Mesothelial cell of epicardium (in vitro differentiated cells): ENCODE measurements around the gene CDH23. TPM values are rescaled to one million over a fixed set of nuclear protein-coding genes. Genes with fewer than 3 reads are reported as not detected.

ENCODE experiments used
- DNase-seq, 2 experiments: peaks; one replicate each; pipeline ENCODE4 v3.0.0; 2021; ENCODE audit warnings: low spot score in 2 of 2; ENCODE audit not compliant: unreplicated experiment in 2 of 2
- H3K27ac Mint-ChIP-seq: 2 replicates; pipeline ENCODE4 v1.8.0; 2021; ENCODE audit warnings: mixed read lengths
- H3K27me3 Mint-ChIP-seq: 2 replicates; pipeline ENCODE4 v1.8.0; 2021; ENCODE audit warnings: low read depth, mixed read lengths
- H3K36me3 Mint-ChIP-seq: 2 replicates; pipeline ENCODE4 v1.8.0; 2021; ENCODE audit warnings: mixed read lengths
- H3K4me1 Mint-ChIP-seq: 2 replicates; pipeline ENCODE4 v1.8.0; 2021; ENCODE audit warnings: mixed read lengths
- H3K4me3 Mint-ChIP-seq: 2 replicates; pipeline ENCODE4 v1.8.0; 2021; ENCODE audit warnings: mild to moderate bottlenecking, moderate library complexity, mixed read lengths
- H3K9me3 Mint-ChIP-seq: 2 replicates; pipeline ENCODE4 v1.8.0; 2021; ENCODE audit warnings: mixed read lengths
- total RNA-seq: library from RNA; stranded (reverse); gene quantifications from 3 replicates; pipeline ENCODE4 v1.2.1, GENCODE V29; 2021
- TF ChIP-seq, protein P1 (sequence below): fragments of 200-600 bp; sonication (generic); IDR thresholded peaks from one replicate; pipeline ENCODE4 v1.5.0; 2021; ENCODE audit warnings: antibody characterized with exemption; ENCODE audit not compliant: unreplicated experiment

CDH23 gene
- total RNA-seq, 1 donor from 2014 or later, result 2.5 TPM

DNA sequence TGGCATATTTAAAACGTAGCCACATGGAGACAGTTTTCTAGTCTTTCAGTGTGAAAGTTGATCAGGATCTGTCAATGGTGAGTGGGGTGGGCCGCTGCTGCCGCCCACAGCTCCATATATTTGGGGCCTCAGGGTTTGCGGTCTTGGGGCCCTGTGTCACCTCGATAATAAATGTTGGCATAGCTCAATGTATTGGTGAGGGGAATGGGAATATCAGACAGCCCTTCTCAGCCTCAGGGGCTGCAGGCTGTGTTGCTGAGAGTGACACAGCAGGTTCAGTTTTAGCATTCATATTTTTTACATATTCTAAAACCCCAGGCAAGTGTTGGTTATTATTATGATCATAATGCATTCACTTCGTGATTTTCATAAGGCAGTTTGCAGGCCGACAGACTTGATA lies 5.3 kb downstream of the CDH23 start:
- H3K27me3 Mint-ChIP-seq, result peaks cover 63% of the 10 kb centered on the region

GRCh38 chr10:71404503-71405295 lies 8.0 kb downstream of the CDH23 start:
- peak in 1 of 2 experiments; percentile 26 for DNase-seq
- peaks cover 41% of the 10 kb centered on the region for H3K27me3 Mint-ChIP-seq
- TF ChIP-seq, protein P1, sequence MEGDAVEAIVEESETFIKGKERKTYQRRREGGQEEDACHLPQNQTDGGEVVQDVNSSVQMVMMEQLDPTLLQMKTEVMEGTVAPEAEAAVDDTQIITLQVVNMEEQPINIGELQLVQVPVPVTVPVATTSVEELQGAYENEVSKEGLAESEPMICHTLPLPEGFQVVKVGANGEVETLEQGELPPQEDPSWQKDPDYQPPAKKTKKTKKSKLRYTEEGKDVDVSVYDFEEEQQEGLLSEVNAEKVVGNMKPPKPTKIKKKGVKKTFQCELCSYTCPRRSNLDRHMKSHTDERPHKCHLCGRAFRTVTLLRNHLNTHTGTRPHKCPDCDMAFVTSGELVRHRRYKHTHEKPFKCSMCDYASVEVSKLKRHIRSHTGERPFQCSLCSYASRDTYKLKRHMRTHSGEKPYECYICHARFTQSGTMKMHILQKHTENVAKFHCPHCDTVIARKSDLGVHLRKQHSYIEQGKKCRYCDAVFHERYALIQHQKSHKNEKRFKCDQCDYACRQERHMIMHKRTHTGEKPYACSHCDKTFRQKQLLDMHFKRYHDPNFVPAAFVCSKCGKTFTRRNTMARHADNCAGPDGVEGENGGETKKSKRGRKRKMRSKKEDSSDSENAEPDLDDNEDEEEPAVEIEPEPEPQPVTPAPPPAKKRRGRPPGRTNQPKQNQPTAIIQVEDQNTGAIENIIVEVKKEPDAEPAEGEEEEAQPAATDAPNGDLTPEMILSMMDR, result no peak
- H3K27ac Mint-ChIP-seq, result no peak overlapping the region
- H3K4me3 Mint-ChIP-seq, result no peak overlapping the region
- no peaks in the 10 kb centered on the region for H3K36me3 Mint-ChIP-seq
- H3K9me3 Mint-ChIP-seq, result no peaks in the 10 kb centered on the region
- H3K4me1 Mint-ChIP-seq, result no peaks in the 10 kb centered on the region

More for the DNA sequence above, 5.3 kb downstream of the CDH23 start:
- TF ChIP-seq, protein P1, result no peak
- Mint-ChIP-seq H3K27ac (no peak overlapping the region), H3K36me3 (no peaks in the 10 kb centered on the region), H3K4me3 (no peak overlapping the region), H3K9me3 (no peaks in the 10 kb centered on the region), H3K4me1 (peaks cover 6% of the 10 kb centered on the region)
- peak in 1 of 2 experiments; percentile 5 for DNase-seq

- Mint-ChIP-seq H3K4me1 (no peaks in the 10 kb centered on the region), H3K36me3 (peaks cover under 1% of the 10 kb centered on the region), H3K9me3 (peaks cover 11% of the 10 kb centered on the region), H3K4me3 (no peak overlapping the region), H3K27me3 (peaks cover 20% of the 10 kb centered on the region), H3K27ac (no peak overlapping the region)
- DNase-seq, result no peak
- TF ChIP-seq, protein P1, result no peak
Measured at GRCh38 chr10:71406878-71407277, 10.2 kb downstream of the CDH23 start.

GRCh38 chr10:71408436-71409225 lies 11.9 kb downstream of the CDH23 start:
- H3K4me3 Mint-ChIP-seq, result no peak overlapping the region
- H3K27me3 Mint-ChIP-seq, result peaks cover 19% of the 10 kb centered on the region
- H3K4me1 Mint-ChIP-seq, result no peaks in the 10 kb centered on the region
- DNase-seq, result peak in 1 of 2 experiments; percentile 11
- TF ChIP-seq, protein P1, result no peak
- H3K9me3 Mint-ChIP-seq, result peaks cover 24% of the 10 kb centered on the region
- peaks cover 1% of the 10 kb centered on the region for H3K36me3 Mint-ChIP-seq
- H3K27ac Mint-ChIP-seq, result no peak overlapping the region

GRCh38 chr10:71409516-71410104 lies 12.9 kb downstream of the CDH23 start:
- peaks cover 34% of the 10 kb centered on the region for H3K9me3 Mint-ChIP-seq
- no peak overlapping the region for H3K4me3 Mint-ChIP-seq
- H3K36me3 Mint-ChIP-seq, result peaks cover 1% of the 10 kb centered on the region
- TF ChIP-seq, protein P1, result no peak
- H3K27me3 Mint-ChIP-seq, result peaks cover 26% of the 10 kb centered on the region
- H3K4me1 Mint-ChIP-seq, result no peaks in the 10 kb centered on the region
- DNase-seq, result peak in 1 of 2 experiments; percentile 16
- no peak overlapping the region for H3K27ac Mint-ChIP-seq
